ENCODE results near the gene CDH23. TPM values are rescaled to one million over a fixed set of nuclear protein-coding genes. Genes with fewer than 3 reads are reported as not detected.

CDH23 gene
- total RNA-seq, 4 donors from 2014 or later: 2.9 to 16.1 (median 5.9) TPM

GRCh38 chr10:71778071-71778825 is 381.5 kb downstream of the CDH23 start:
- no peak overlapping the region for H3K4me3 ChIP-seq
- no peaks in the 10 kb centered on the region for H3K9me3 ChIP-seq
- TF ChIP-seq POLR2AphosphoS5 (IDR thresholded peaks at IDR 0.05): no peak
- no peak for TF ChIP-seq CTCF (IDR thresholded peaks at IDR 0.05)
- no peak for TF ChIP-seq EP300 (IDR thresholded peaks at IDR 0.05; ENCODE audit: low read depth)
- TF ChIP-seq POLR2A (IDR thresholded peaks at IDR 0.05): no peak
- in situ Hi-C loops (cut with MboI; ENCODE audit: low pct_ligation_motif_present in 1 of 4, low pct_unique_long_range_greater_than_20kb in 1 of 4, low sequenced_read_pairs in 3 of 4): loop anchor here in 2 of 4 donors (10.0 kb wide), 2 partner anchors 53 to 63 kb away; partner anchors contain the start of gene C10orf105 (in 1 of the 2)
- 94 to 100% methylated on average over 2 to 11 of the region's 11 CpGs for WGBS, 2 donors (ENCODE audit: low coverage in 1 of 2)
- H3K27me3 ChIP-seq: no peaks in the 10 kb centered on the region
- no peaks in the 10 kb centered on the region for H3K36me3 ChIP-seq
- H3K27ac ChIP-seq: no peak overlapping the region
- intact Hi-C loops (cut with DNase I; ENCODE audit: low total_unique reads): no loop called here
- DNase-seq: no peak
- peaks cover 0 to 23% (median 12%) of the 10 kb centered on the region in 4 donors for H3K4me1 ChIP-seq

GRCh38 chr10:71779641-71780040 is 382.9 kb downstream of the CDH23 start:
- in situ Hi-C loops (cut with MboI; ENCODE audit: low pct_ligation_motif_present in 1 of 4, low pct_unique_long_range_greater_than_20kb in 1 of 4, low sequenced_read_pairs in 3 of 4) (loop anchor here in 2 of 4 donors (10.0 kb wide), 2 partner anchors 55 to 65 kb away; partner anchors contain the start of gene C10orf105 (in 1 of the 2)), intact Hi-C loops (cut with DNase I; ENCODE audit: low total_unique reads) (no loop called here)

GRCh38 chr10:71780156-71780555 is 383.4 kb downstream of the CDH23 start:
- WGBS, 2 donors (ENCODE audit: low coverage in 1 of 2): 81 to 86% methylated on average over 5 to 7 of the region's 7 CpGs
- intact Hi-C loops (cut with DNase I; ENCODE audit: low total_unique reads): no loop called here
- no peaks in the 10 kb centered on the region for H3K9me3 ChIP-seq
- peaks cover 0 to 9% (median 2%) of the 10 kb centered on the region in 4 donors for H3K4me1 ChIP-seq
- DNase-seq: no peak
- no peaks in the 10 kb centered on the region for H3K27me3 ChIP-seq
- H3K4me3 ChIP-seq: no peak overlapping the region
- no peak overlapping the region for H3K27ac ChIP-seq
- no peaks in the 10 kb centered on the region for H3K36me3 ChIP-seq
- TF ChIP-seq POLR2AphosphoS5 (IDR thresholded peaks at IDR 0.05) (no peak), POLR2A (IDR thresholded peaks at IDR 0.05) (no peak), CTCF (IDR thresholded peaks at IDR 0.05) (no peak), EP300 (IDR thresholded peaks at IDR 0.05; ENCODE audit: low read depth) (no peak)
- in situ Hi-C loops (cut with MboI; ENCODE audit: low pct_ligation_motif_present in 1 of 4, low pct_unique_long_range_greater_than_20kb in 1 of 4, low sequenced_read_pairs in 3 of 4): no loop called here

More at GRCh38 chr10:71779641-71780040, 382.9 kb downstream of the CDH23 start:
- H3K27me3 ChIP-seq: no peaks in the 10 kb centered on the region
- no peak overlapping the region for H3K4me3 ChIP-seq
- no peak for DNase-seq
- no peaks in the 10 kb centered on the region for H3K9me3 ChIP-seq
- H3K4me1 ChIP-seq: peaks cover 0 to 15% (median 2%) of the 10 kb centered on the region in 4 donors
- no peaks in the 10 kb centered on the region for H3K36me3 ChIP-seq
- no peak overlapping the region for H3K27ac ChIP-seq
- WGBS, 2 donors (ENCODE audit: low coverage in 1 of 2): 91% methylated on average over 6 of the region's 6 CpGs; no CpG with 5 or more reads in 1 of the 2 donors
- TF ChIP-seq CTCF (IDR thresholded peaks at IDR 0.05) (no peak), EP300 (IDR thresholded peaks at IDR 0.05; ENCODE audit: low read depth) (no peak), POLR2AphosphoS5 (IDR thresholded peaks at IDR 0.05) (no peak), POLR2A (IDR thresholded peaks at IDR 0.05) (no peak)

- 90 to 92% methylated on average over 8 to 9 of the region's 9 CpGs for WGBS, 2 donors (ENCODE audit: low coverage in 1 of 2)
- H3K4me3 ChIP-seq: no peak overlapping the region
- H3K36me3 ChIP-seq: no peaks in the 10 kb centered on the region
- TF ChIP-seq EP300 (IDR thresholded peaks at IDR 0.05; ENCODE audit: low read depth): no peak
- TF ChIP-seq POLR2A (IDR thresholded peaks at IDR 0.05): no peak
- TF ChIP-seq CTCF (IDR thresholded peaks at IDR 0.05): no peak
- TF ChIP-seq POLR2AphosphoS5 (IDR thresholded peaks at IDR 0.05): no peak
- H3K27me3 ChIP-seq: no peaks in the 10 kb centered on the region
- intact Hi-C loops (cut with DNase I; ENCODE audit: low total_unique reads) (no loop called here), in situ Hi-C loops (cut with MboI; ENCODE audit: low pct_ligation_motif_present in 1 of 4, low pct_unique_long_range_greater_than_20kb in 1 of 4, low sequenced_read_pairs in 3 of 4) (no loop called here)
- H3K4me1 ChIP-seq: peaks cover 0 to 9% (median 2%) of the 10 kb centered on the region in 4 donors
- H3K9me3 ChIP-seq: no peaks in the 10 kb centered on the region
- no peak overlapping the region for H3K27ac ChIP-seq
- DNase-seq: no peak
Observed at GRCh38 chr10:71780719-71781118, 384.0 kb downstream of the CDH23 start.

All from transverse colon (tissue), 4 donors.